ENCODE measurements around the gene EYA2. TPM values are rescaled to one million over a fixed set of nuclear protein-coding genes. Genes with fewer than 3 reads are reported as not detected.

The EYA2 gene
- total and polyA plus RNA-seq, 2 of the 4 experiments (the other 2 are of a cell fraction), result 2.3 to 5.4 TPM

GRCh38 chr20:46984405-46984804 lies 89.8 kb downstream of the EYA2 start:
- dilution Hi-C loops (cut with HindIII; ENCODE audit: low sequenced_read_pairs, unreplicated experiment), result no loop called here
- Histone ChIP-seq H4K91ac (ENCODE audit: insufficient read depth, low read depth, low read length) (no peak overlapping the region), H2AFZ (replicated peaks; ENCODE audit: low read length, poor library complexity) (no peak overlapping the region), H3K23ac (ENCODE audit: low read depth, low read length) (no peak overlapping the region), H2BK20ac (ENCODE audit: low read depth, low read length) (no peak overlapping the region), H2AK9ac (replicated peaks; ENCODE audit: low read depth, low read length, poor library complexity) (no peak overlapping the region), H3K9me3 (ENCODE audit: control insufficient read depth, insufficient read depth, low read length) (no peaks in the 10 kb centered on the region; the same call in 1 of the 2 replicates), H3K4me1 (ENCODE audit: control insufficient read depth, insufficient read depth, low read length) (peaks cover 2% of the 10 kb centered on the region), H4K20me1 (ENCODE audit: insufficient read depth, low read length) (0 out of 2 replicates have a peak, but pooled peaks cover 3% of the 10 kb centered on the region), H2BK120ac (ENCODE audit: low read depth, low read length) (no peak overlapping the region), H2BK15ac (ENCODE audit: low read depth, low read length) (no peak overlapping the region), H3K14ac (replicated peaks; ENCODE audit: low read depth, low read length) (no peak overlapping the region), H4K8ac (ENCODE audit: low read depth in 2 of 2, low read length in 2 of 2) (no peak overlapping the region), H3K18ac (ENCODE audit: low read depth, low read length) (no peak overlapping the region), H3K9me1 (ENCODE audit: insufficient read depth, low read length) (no peaks in the 10 kb centered on the region), H3K4me2 (ENCODE audit: low read depth, low read length) (no peak overlapping the region), H4K5ac (ENCODE audit: low read depth, low read length) (no peak overlapping the region), H3K4ac (ENCODE audit: low read depth, low read length) (no peak overlapping the region), H3K9ac (ENCODE audit: low read depth, low read length) (no peak overlapping the region), H3K79me1 (ENCODE audit: low read depth in 1 of 2, low read length in 2 of 2) (no peaks in the 10 kb centered on the region), H3K4me3 (ENCODE audit: insufficient read depth, low read depth, low read length) (no peak overlapping the region), H3K27me3 (ENCODE audit: control insufficient read depth, insufficient read depth, low read length) (no peaks in the 10 kb centered on the region), H2AK5ac (ENCODE audit: low read depth, low read length) (no peak overlapping the region), H3K56ac (ENCODE audit: extremely low read depth, insufficient read depth, low read length) (no peak overlapping the region), H3K27ac (ENCODE audit: insufficient read depth, low read length) (no peak overlapping the region), H3K36me3 (ENCODE audit: control insufficient read depth, insufficient read depth, low read length) (no peaks in the 10 kb centered on the region), H2BK5ac (ENCODE audit: low read depth, low read length, poor library complexity, severe bottlenecking) (no peak overlapping the region)
- POLR2A ChIA-PET (ENCODE audit: unreplicated experiment), result no interaction called here
- ATAC-seq (ENCODE audit: low read depth) (no peak), DNase-seq (peak; percentile 31)
- in situ Hi-C loops (cut with MboI; ENCODE audit: low sequenced_read_pairs), result no loop called here
- WGBS, 2 experiments (ENCODE audit: extremely low coverage in 2 of 2, insufficient read length in 1 of 2), result no CpG with 5 or more reads among the region's 1 CpG
- CTCF ChIA-PET, result interaction anchor here (0.7 kb wide), 1 partner anchor 13 kb away, joined by 3 read pairs; no protein-coding TSS in a partner anchor
- TF ChIP-seq CTCF (conservative IDR thresholded peaks at IDR 0.05; ENCODE audit: low read depth, low read length), result no peak
- TF ChIP-seq CHD1 (IDR thresholded peaks at IDR 0.05; ENCODE audit: low read depth, low read length), result no peak
- no peak for TF ChIP-seq FOS (IDR thresholded peaks at IDR 0.05; ENCODE audit: low read depth, low read length)
- no peak for TF ChIP-seq RAD21 (IDR thresholded peaks at IDR 0.05; ENCODE audit: low read length)
- no peak for TF ChIP-seq MAFK (IDR thresholded peaks at IDR 0.05; ENCODE audit: low read depth, low read length)
- no peak for TF ChIP-seq CEBPB (IDR thresholded peaks at IDR 0.05; ENCODE audit: low read depth, low read length)
- TF ChIP-seq RCOR1 (IDR thresholded peaks at IDR 0.05; ENCODE audit: insufficient replicate concordance, low read length), result no peak
- no TSS peak for BruUV-seq (replicated peaks)
- intact Hi-C loops (cut with micrococcal nuclease), result no loop called here

Data from IMR-90 (cell line).